Thoracic aorta (tissue), 2 donors: Measurements from ENCODE around the gene PCDHB13. TPM values are rescaled to one million over a fixed set of nuclear protein-coding genes. Genes with fewer than 3 reads are reported as not detected.
"Not testable (repeated sequence)": the region's sequence is repeated elsewhere in the genome, so short reads cannot be mapped to it uniquely, and the experiment has no call there.

Experiments used
- ATAC-seq: fragments of 150-250 bp; one replicate; pipeline ENCODE4 v1.8.0; 2017; ENCODE audit warnings: low read depth; ENCODE audit not compliant: insufficient number of reproducible peaks, low FRiP score
- DNase-seq: peaks from one replicate; pipeline ENCODE4 v3.0.0-alpha.2; 2020; ENCODE audit warnings: low spot score
- H3K27ac ChIP-seq, 2 donors: fragments of 200-600 bp; sonication (generic); 1 replicate in 1 of 2; 2 replicates in 1 of 2; pipeline ENCODE4 v1.5.1; 2016; ENCODE audit warnings: mild to moderate bottlenecking in 2 of 2, moderate library complexity in 2 of 2
- H3K27me3 ChIP-seq: fragments of 200-600 bp; sonication (generic); replicated peaks from 2 replicates; pipeline ENCODE4 v1.6.0; 2016; ENCODE audit warnings: mild to moderate bottlenecking; ENCODE audit not compliant: insufficient read depth
- H3K36me3 ChIP-seq: fragments of 200-600 bp; sonication (generic); one replicate; pipeline ENCODE4 v1.5.1; 2016
- H3K4me1 ChIP-seq, 2 donors: fragments of 200-600 bp; sonication (generic); 1 replicate in 1 of 2; 2 replicates in 1 of 2; pipeline versions ENCODE4 v1.5.1 to v1.6.0; 2016; ENCODE audit warnings: low read depth in 2 of 2, mild to moderate bottlenecking in 1 of 2; ENCODE audit not compliant: control insufficient read depth in 1 of 2
- H3K4me3 ChIP-seq: fragments of 200-600 bp; sonication (generic); 2 replicates; pipeline ENCODE4 v1.5.1; 2016; ENCODE audit warnings: mild to moderate bottlenecking
- H3K9me3 ChIP-seq: fragments of 200-600 bp; sonication (generic); 2 replicates; pipeline ENCODE4 v1.5.1; 2016
- CTCF ChIP-seq: fragments of 200-600 bp; sonication (generic); IDR thresholded peaks from one replicate; pipeline ENCODE4 v1.5.1; 2019; ENCODE audit warnings: antibody characterized with exemption
- total RNA-seq, 2 donors: library from RNA; depleted of rRNA; stranded (reverse); fragments of >200 nt; gene quantifications; one replicate each; pipeline versions ENCODE4 v1.1.0 to v1.2.3, GENCODE V29; 2016

Gene PCDHB13
- total RNA-seq, 2 donors from 2014 or later, result 8.0 to 16.1 TPM

GRCh38 chr5:141234109-141234667 lies 20.5 kb downstream of the PCDHB13 start:
- TF ChIP-seq CTCF, result no peak
- Histone ChIP-seq H3K27ac (no peak overlapping the region), H3K27me3 (no peaks in the 10 kb centered on the region), H3K4me3 (peak overlapping the region; percentile 60), H3K4me1 (no peaks in the 10 kb centered on the region), H3K9me3 (peaks cover 89% of the 10 kb centered on the region), H3K36me3 (no peaks in the 10 kb centered on the region)
- no peak for DNase-seq
- no peak for ATAC-seq

GRCh38 chr5:141235922-141236321 lies 22.2 kb downstream of the PCDHB13 start:
- H3K4me1 ChIP-seq, ATAC-seq: not testable (repeated sequence)
- peaks cover 97% of the 10 kb centered on the region for H3K9me3 ChIP-seq

GRCh38 chr5:141236516-141237313 lies 23.0 kb downstream of the PCDHB13 start:
- Histone ChIP-seq H3K27ac (no peak overlapping the region), H3K4me1 (no peaks in the 10 kb centered on the region), H3K36me3 (no peaks in the 10 kb centered on the region), H3K27me3 (no peaks in the 10 kb centered on the region), H3K4me3 (no peak overlapping the region), H3K9me3 (peaks cover 99% of the 10 kb centered on the region)
- TF ChIP-seq CTCF, result no peak
- no peak for ATAC-seq
- no peak for DNase-seq

More at GRCh38 chr5:141235922-141236321, 22.2 kb downstream of the PCDHB13 start:
- not testable (repeated sequence) for DNase-seq, H3K27me3 ChIP-seq, H3K27ac ChIP-seq, H3K36me3 ChIP-seq, H3K4me3 ChIP-seq

- H3K9me3 ChIP-seq, result peaks cover 90% of the 10 kb centered on the region
These were observed 27.8 kb downstream of the PCDHB13 start for GRCh38 chr5:141241496-141241895.

GRCh38 chr5:141245250-141245717 lies 31.6 kb downstream of the PCDHB13 start, which contains the start of gene PCDHB15:
Gene PCDHB15, plus strand, starts transcription at chr5:141245395. Its CDS starts 184 bp downstream, at chr5:141245579.
- DNase-seq, result no peak
- Histone ChIP-seq H3K36me3 (peaks cover 6% of the 10 kb centered on the region), H3K4me1 (no peaks in the 10 kb centered on the region), H3K4me3 (peak within 1 kb of the TSS; percentile 57), H3K27ac (no peak within 1 kb of the TSS), H3K9me3 (peaks cover 85% of the 10 kb centered on the region), H3K27me3 (no peaks in the 10 kb centered on the region)
- ATAC-seq, result no peak
- no peak for TF ChIP-seq CTCF

More at GRCh38 chr5:141241496-141241895, 27.8 kb downstream of the PCDHB13 start:
- DNase-seq, result no peak
- no peaks in the 10 kb centered on the region for H3K27me3 ChIP-seq
- H3K4me3 ChIP-seq, result no peak overlapping the region
- no peaks in the 10 kb centered on the region for H3K4me1 ChIP-seq
- no peaks in the 10 kb centered on the region for H3K36me3 ChIP-seq
- no peak overlapping the region for H3K27ac ChIP-seq
- no peak for TF ChIP-seq CTCF
- no peak for ATAC-seq

GRCh38 chr5:141246971-141247370 lies 33.3 kb downstream of the PCDHB13 start:
- H3K36me3 ChIP-seq, DNase-seq, H3K4me1 ChIP-seq, H3K4me3 ChIP-seq, H3K27me3 ChIP-seq, H3K27ac ChIP-seq, ATAC-seq: not testable (repeated sequence)
- peaks cover 85% of the 10 kb centered on the region for H3K9me3 ChIP-seq

- H3K4me3 ChIP-seq, ATAC-seq: not testable (repeated sequence)
- H3K9me3 ChIP-seq, result peaks cover 88% of the 10 kb centered on the region
These were observed 33.7 kb downstream of the PCDHB13 start for GRCh38 chr5:141247434-141247833.

More at GRCh38 chr5:141247434-141247833, 33.7 kb downstream of the PCDHB13 start:
- H3K36me3 ChIP-seq, H3K4me1 ChIP-seq, DNase-seq, H3K27me3 ChIP-seq, H3K27ac ChIP-seq: not testable (repeated sequence)
